HG03135 (cell line): Measurements from ENCODE around the gene CLASP2.
"Not testable (repeated sequence)": the region's sequence is repeated elsewhere in the genome, so short reads cannot be mapped to it uniquely, and the experiment has no call there.

Source experiments
- ATAC-seq: cut with Tn5 transposase; IDR thresholded peaks from one replicate; pipeline ENCODE4 v1.9.1; 2021; ENCODE audit warnings: mild to moderate bottlenecking, moderate library complexity; ENCODE audit not compliant: unreplicated experiment

The CLASP2 gene

GRCh38 chr3:33461097-33461496, 257.0 kb downstream of the CLASP2 start:
- no peak for ATAC-seq

DNA sequence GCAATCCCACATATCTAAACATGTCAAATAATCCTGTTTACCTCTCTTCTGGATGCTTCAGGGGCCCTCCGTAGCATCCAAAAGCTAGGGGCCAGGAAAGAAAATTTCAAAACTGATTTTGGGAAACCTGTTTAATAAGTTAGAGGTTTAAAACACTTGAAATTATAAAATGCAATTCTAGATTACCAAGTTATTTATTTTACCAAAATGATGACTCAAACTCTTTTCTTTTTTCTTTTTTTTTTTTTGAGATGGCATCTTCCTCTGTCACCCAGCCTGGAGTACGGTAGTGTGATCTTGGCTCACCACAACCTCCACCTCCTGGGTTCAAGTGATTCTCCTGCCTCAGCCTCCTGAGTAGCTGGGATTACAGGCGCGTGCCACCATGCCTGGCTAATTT, 258.5 kb downstream of the CLASP2 start:
- ATAC-seq: not testable (repeated sequence)

GRCh38 chr3:33458446-33458845, 259.6 kb downstream of the CLASP2 start:
- ATAC-seq: no peak

GRCh38 chr3:33456756-33457155, 261.3 kb downstream of the CLASP2 start:
- no peak for ATAC-seq

- no peak for ATAC-seq
Measured at GRCh38 chr3:33453331-33453761, 264.7 kb downstream of the CLASP2 start.

GRCh38 chr3:33451994-33452393, 266.1 kb downstream of the CLASP2 start:
- not testable (repeated sequence) for ATAC-seq

DNA sequence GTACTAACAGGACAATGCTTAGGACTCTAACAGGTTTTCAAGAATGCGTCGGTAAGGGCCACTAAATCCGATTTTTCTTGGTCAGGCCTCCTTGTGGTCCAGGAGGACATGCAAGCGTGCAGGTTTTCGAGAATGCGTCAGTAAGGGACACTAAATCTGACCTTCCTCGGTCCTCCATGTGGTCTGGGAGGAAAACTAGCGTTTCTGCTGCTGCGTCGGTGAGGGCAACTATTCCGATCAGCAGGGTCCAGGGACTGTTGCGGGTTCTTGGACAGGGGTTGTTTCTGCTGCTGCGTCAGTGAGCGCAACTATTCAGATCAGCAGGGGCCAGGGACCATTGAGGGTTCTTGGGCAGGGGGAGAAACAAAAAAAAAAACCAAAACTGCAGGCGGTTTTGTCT, 270.1 kb downstream of the CLASP2 start:
- no peak for ATAC-seq

GRCh38 chr3:33447256-33447625, 270.8 kb downstream of the CLASP2 start:
- ATAC-seq: not testable (repeated sequence)
